ENCODE results near the gene CCDC68. TPM values are rescaled to one million over a fixed set of nuclear protein-coding genes. Genes with fewer than 3 reads are reported as not detected.

The CCDC68 gene
- total and polyA plus RNA-seq, 2 of the 8 experiments (the other 6 are each of a cell fraction or from before 2014, with no cell fraction given): 0.06 to 0.80 TPM

GRCh38 chr18:54906331-54907185 lies 52.7 kb downstream of the CCDC68 start:
- Histone ChIP-seq H2BK15ac (ENCODE audit: low read length) (no peak overlapping the region), H3K36me3 (ENCODE audit: control insufficient read depth in 2 of 4, insufficient read depth in 4 of 4, low read length in 3 of 4) (no peaks in the 10 kb centered on the region), H3K4ac (replicated peaks; ENCODE audit: insufficient read length, low read depth, low read length) (no peak overlapping the region), H3K9me3 (ENCODE audit: insufficient read depth in 2 of 2, low read depth in 1 of 2, low read length in 1 of 2) (no peaks in the 10 kb centered on the region), H2AK5ac (ENCODE audit: low read depth, low read length) (no peak overlapping the region), H3K18ac (ENCODE audit: extremely low read depth, low read length) (no peak overlapping the region), H2BK5ac (ENCODE audit: low read depth, low read length) (no peak overlapping the region), H3K23me2 (ENCODE audit: low read depth, low read length) (no peaks in the 10 kb centered on the region; the same call in 1 of the 2 replicates), H3K27ac (ENCODE audit: low read depth, low read length) (no peak overlapping the region), H4K8ac (ENCODE audit: extremely low read depth, insufficient read depth, low read length) (no peak overlapping the region), H2BK120ac (replicated peaks; ENCODE audit: low read depth, low read length) (no peak overlapping the region), H3K79me2 (ENCODE audit: control insufficient read depth in 1 of 2, insufficient read depth in 2 of 2, low read length in 2 of 2) (no peaks in the 10 kb centered on the region), H3K4me1 (replicated peaks in 1 of 4; ENCODE audit: control insufficient read depth in 3 of 4, insufficient read depth in 4 of 4, low read length in 3 of 4) (peaks cover 0 to 2% (median 0%) of the 10 kb centered on the region in 4 experiments; a peak in 1 of 7 replicates), H3K56ac (replicated peaks; ENCODE audit: insufficient read length, low read depth, low read length) (no peak overlapping the region), H4K20me1 (replicated peaks in 1 of 2; ENCODE audit: control insufficient read depth in 1 of 2, insufficient read depth in 2 of 2, low read length in 2 of 2) (no peaks in the 10 kb centered on the region), H2BK20ac (ENCODE audit: low read length) (no peak overlapping the region), H3K23ac (ENCODE audit: insufficient read length) (no peak overlapping the region), H4K91ac (replicated peaks; ENCODE audit: insufficient read length, low read length) (no peak overlapping the region), H3K4me3 (ENCODE audit: extremely low read depth in 1 of 4, insufficient read depth in 2 of 4, low read depth in 3 of 4, low read length in 4 of 4) (no peak overlapping the region), H3K4me2 (ENCODE audit: insufficient read depth in 1 of 2, low read depth in 2 of 2, low read length in 2 of 2) (no peak overlapping the region), H3K9ac (replicated peaks in 1 of 4; ENCODE audit: extremely low read depth in 1 of 4, low read depth in 3 of 4, low read length in 3 of 4) (no peak overlapping the region), H3K79me1 (ENCODE audit: low read depth, low read length) (no peaks in the 10 kb centered on the region), H2BK12ac (ENCODE audit: low read depth, low read length) (no peak overlapping the region), H3K27me3 (replicated peaks in 1 of 4; ENCODE audit: control insufficient read depth in 3 of 4, extremely low read depth in 1 of 4, insufficient read depth in 3 of 4, low read length in 3 of 4) (no peaks in the 10 kb centered on the region), H4K5ac (ENCODE audit: insufficient read length, low read depth, low read length) (no peak overlapping the region), H3K14ac (ENCODE audit: insufficient read length) (no peak overlapping the region), H2AFZ (ENCODE audit: low read length) (0 out of 2 replicates have a peak overlapping the region, but pooled peaks have one; percentile 39)
- CTCF ChIA-PET (ENCODE audit: partially characterized antibody): interaction anchor here (0.6 kb wide), 1 partner anchor 17 kb away, joined by 3 read pairs; no protein-coding TSS in a partner anchor
- DNase-seq (ENCODE audit: low read depth in 1 of 2, low spot score in 2 of 2): no peak
- no peak for FAIRE-seq
- no peak for TF ChIP-seq SRF (IDR thresholded peaks at IDR 0.05; ENCODE audit: low read depth, low read length)
- no peak for TF ChIP-seq TBP (IDR thresholded peaks at IDR 0.05; ENCODE audit: low read depth, low read length)
- TF ChIP-seq HDAC2 (IDR thresholded peaks at IDR 0.05; ENCODE audit: borderline replicate concordance in 1 of 2, low read depth in 2 of 2, low read length in 2 of 2): no peak
- POLR2A ChIA-PET (ENCODE audit: partially characterized antibody): no interaction called here
- 91% methylated on average over 5 of the region's 6 CpGs; no CpG with 5 or more reads in 1 of the 2 experiments for WGBS, 2 experiments (ENCODE audit: extremely low coverage in 1 of 2, insufficient coverage in 1 of 2, insufficient read length in 1 of 2, insufficient replicate concordance in 2 of 2, low coverage in 1 of 2, low lambda C conversion rate in 2 of 2, missing lambda C conversion rate in 1 of 2)

Measured in H1 (cell line).